WERI-Rb-1 (cell line): ENCODE data around the gene GLB1L2.

Experiments used
- DNase-seq: peaks from one replicate; pipeline ENCODE4 v3.0.0-alpha.2; 2020
- H3K27ac ChIP-seq: fragments of 250-450 bp; sonication (Bioruptor Pico); 2 replicates; pipeline ENCODE4 v1.5.1; 2020; ENCODE audit warnings: mild to moderate bottlenecking, moderate library complexity
- H3K27me3 ChIP-seq: fragments of 250-450 bp; sonication (Bioruptor Pico); 2 replicates; pipeline ENCODE4 v1.5.1; 2021; ENCODE audit warnings: mild to moderate bottlenecking, low read depth, moderate library complexity; ENCODE audit not compliant: insufficient read depth, severe bottlenecking
- H3K36me3 ChIP-seq: fragments of 250-450 bp; sonication (Bioruptor Pico); 2 replicates; pipeline ENCODE4 v1.5.1; 2020; ENCODE audit warnings: mild to moderate bottlenecking, moderate library complexity
- H3K4me3 ChIP-seq: 2 replicates; pipeline ENCODE4 v1.5.1; 2011; ENCODE audit warnings: low read depth, mild to moderate bottlenecking, control low read depth, low read length
- H3K9me3 ChIP-seq: fragments of 250-450 bp; sonication (Bioruptor Pico); 2 replicates; pipeline ENCODE4 v1.5.1; 2021; ENCODE audit warnings: mild to moderate bottlenecking, moderate library complexity; ENCODE audit not compliant: severe bottlenecking
- TF ChIP-seq, protein P1 (sequence below): IDR thresholded peaks from 2 replicates; pipeline ENCODE4 v1.5.1; 2011; ENCODE audit warnings: low read depth, mild to moderate bottlenecking, control low read depth, inconsistent platforms, low read length

Gene GLB1L2

GRCh38 chr11:134293119-134294113 is 38.4 kb upstream of the GLB1L2 start:
- H3K27ac ChIP-seq: no peak overlapping the region
- H3K4me3 ChIP-seq: no peak overlapping the region
- no peaks in the 10 kb centered on the region for H3K36me3 ChIP-seq
- TF ChIP-seq, protein P1, sequence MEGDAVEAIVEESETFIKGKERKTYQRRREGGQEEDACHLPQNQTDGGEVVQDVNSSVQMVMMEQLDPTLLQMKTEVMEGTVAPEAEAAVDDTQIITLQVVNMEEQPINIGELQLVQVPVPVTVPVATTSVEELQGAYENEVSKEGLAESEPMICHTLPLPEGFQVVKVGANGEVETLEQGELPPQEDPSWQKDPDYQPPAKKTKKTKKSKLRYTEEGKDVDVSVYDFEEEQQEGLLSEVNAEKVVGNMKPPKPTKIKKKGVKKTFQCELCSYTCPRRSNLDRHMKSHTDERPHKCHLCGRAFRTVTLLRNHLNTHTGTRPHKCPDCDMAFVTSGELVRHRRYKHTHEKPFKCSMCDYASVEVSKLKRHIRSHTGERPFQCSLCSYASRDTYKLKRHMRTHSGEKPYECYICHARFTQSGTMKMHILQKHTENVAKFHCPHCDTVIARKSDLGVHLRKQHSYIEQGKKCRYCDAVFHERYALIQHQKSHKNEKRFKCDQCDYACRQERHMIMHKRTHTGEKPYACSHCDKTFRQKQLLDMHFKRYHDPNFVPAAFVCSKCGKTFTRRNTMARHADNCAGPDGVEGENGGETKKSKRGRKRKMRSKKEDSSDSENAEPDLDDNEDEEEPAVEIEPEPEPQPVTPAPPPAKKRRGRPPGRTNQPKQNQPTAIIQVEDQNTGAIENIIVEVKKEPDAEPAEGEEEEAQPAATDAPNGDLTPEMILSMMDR: no peak
- no peaks in the 10 kb centered on the region for H3K9me3 ChIP-seq
- no peak for DNase-seq
- H3K27me3 ChIP-seq: no peaks in the 10 kb centered on the region

- Histone ChIP-seq H3K27ac (no peak overlapping the region), H3K27me3 (no peaks in the 10 kb centered on the region), H3K9me3 (no peaks in the 10 kb centered on the region), H3K36me3 (no peaks in the 10 kb centered on the region), H3K4me3 (no peak overlapping the region)
- TF ChIP-seq, protein P1: no peak
- no peak for DNase-seq
Observed at GRCh38 chr11:134294664-134295063, 37.1 kb upstream of the GLB1L2 start.

DNA sequence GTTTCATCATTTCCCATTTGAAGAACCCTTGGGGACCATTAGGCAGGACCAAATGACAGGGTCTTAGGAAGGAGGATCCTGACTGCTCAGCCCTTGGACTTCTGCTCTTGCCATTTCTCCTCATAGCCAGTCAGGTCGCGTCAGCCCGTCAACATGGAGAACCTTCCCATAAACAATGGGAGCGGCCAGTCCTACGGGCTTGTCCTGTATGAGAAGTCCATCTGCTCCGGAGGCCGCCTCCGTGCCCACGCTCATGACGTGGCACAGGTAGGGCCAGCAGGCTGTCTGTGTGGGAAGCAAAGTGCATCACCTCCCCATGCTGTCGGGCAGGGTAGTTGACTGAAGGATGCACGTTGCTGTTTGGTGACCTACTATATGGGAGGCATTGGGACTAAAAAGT is 19.6 kb upstream of the GLB1L2 start:
- Histone ChIP-seq H3K9me3 (peaks cover 3% of the 10 kb centered on the region), H3K36me3 (no peaks in the 10 kb centered on the region), H3K27me3 (no peaks in the 10 kb centered on the region), H3K27ac (no peak overlapping the region), H3K4me3 (no peak overlapping the region)
- TF ChIP-seq, protein P1: no peak
- DNase-seq: no peak

- Histone ChIP-seq H3K4me3 (no peak overlapping the region), H3K36me3 (no peaks in the 10 kb centered on the region), H3K27me3 (no peaks in the 10 kb centered on the region), H3K27ac (no peak overlapping the region), H3K9me3 (peaks cover 3% of the 10 kb centered on the region)
- TF ChIP-seq, protein P1: no peak
- no peak for DNase-seq
Observed at GRCh38 chr11:134312807-134313206, 19.0 kb upstream of the GLB1L2 start.

DNA sequence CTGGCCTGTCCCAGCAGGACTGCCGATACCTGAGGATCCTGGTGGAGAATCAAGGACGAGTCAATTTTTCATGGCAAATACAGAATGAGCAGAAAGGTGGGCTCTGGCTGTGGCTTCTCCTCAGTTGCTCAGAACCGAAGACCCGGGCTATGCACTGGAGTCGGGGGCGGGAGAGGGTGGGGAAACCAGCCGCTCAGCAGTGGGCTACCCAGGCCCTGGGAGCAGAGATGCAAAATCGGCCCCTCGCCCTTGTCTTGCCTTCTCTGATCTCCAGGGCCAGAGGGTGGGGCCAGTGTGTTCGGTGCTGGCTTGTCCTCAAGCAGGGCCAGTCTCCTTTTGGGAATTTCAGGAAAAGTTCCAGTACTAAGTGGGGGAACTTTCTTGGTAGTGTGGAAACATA is 18.4 kb upstream of the GLB1L2 start:
- H3K27ac ChIP-seq: no peak overlapping the region
- no peaks in the 10 kb centered on the region for H3K27me3 ChIP-seq
- peaks cover 3% of the 10 kb centered on the region for H3K9me3 ChIP-seq
- H3K36me3 ChIP-seq: no peaks in the 10 kb centered on the region
- H3K4me3 ChIP-seq: no peak overlapping the region
- TF ChIP-seq, protein P1: no peak
- no peak for DNase-seq
